ENCODE results near the gene MYO18B.

The MYO18B gene

DNA sequence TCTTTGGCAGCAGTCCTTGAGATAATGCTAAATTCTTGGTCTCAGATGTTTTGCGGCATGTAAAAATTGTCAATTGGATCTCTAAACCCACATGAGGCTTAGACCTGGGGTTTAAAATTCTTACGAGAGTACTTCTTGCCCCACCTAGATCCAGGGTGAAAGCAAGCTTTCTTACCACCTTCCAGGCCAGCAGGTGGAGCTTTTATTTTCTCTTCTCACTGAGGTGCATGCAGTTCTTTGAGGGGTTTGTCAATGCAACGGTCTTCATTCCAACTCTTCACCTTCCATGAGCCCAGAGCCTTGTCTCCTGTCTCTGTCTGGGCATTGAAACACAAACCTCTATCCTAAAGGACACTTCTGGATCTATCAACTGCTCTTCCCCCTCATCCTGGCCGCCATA, 154.1 kb downstream of the MYO18B start:
- DNase-seq (ENCODE audit: low read depth in 3 of 3, low spot score in 1 of 3) = no peak

DNA sequence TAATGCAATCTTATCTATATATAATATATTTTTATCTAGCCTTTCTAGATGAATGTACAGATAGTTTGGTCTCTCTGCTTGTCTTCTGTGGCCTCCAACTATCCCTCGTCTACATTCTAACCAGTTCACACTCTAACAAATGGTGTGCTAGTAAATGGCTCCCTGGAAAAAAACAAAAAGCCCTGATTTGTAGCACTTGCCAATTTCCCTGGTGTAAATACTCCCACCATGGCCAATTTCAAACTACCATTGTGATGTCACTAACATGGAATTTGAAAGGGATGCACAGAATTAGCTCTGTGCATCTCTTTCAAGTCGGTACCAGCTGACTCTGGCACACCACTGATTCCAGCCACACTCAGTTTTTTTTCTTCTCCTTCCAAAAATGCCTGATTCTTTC, 154.6 kb downstream of the MYO18B start:
- no peak for DNase-seq (ENCODE audit: low read depth in 3 of 3, low spot score in 1 of 3)

DNA sequence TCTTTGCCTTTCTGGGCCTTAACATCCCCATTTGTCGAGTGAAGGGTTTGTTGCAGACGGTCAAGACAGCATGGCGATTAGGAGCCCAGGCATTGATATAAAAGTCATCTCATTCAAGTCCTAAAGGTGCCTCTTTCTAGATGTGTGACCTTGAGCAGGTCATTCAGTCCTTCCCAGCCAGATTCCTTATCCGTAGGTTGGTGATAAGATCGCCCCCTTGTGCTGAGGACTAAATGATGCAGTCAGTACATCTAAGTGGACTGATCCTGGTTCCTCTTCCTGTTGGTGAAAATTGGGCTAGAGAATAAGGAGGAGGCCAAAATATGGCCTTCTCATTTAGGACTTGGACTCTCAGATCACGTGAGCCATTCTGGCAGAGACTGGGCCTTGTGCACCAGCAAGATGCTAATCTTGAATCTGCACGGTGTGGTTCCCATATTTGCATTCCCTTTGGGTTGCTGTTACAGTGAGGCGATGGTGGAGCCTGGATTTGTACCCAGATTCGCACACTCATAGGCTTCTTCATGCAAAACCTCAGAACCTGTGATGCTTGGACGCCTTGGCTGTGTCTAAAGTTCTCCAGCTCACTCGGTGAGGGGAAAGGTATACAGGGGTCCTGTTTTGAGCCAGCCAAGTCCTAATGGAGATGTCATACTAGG, 156.8 kb downstream of the MYO18B start:
- DNase-seq (ENCODE audit: low read depth in 3 of 3, low spot score in 1 of 3) = no peak

DNA sequence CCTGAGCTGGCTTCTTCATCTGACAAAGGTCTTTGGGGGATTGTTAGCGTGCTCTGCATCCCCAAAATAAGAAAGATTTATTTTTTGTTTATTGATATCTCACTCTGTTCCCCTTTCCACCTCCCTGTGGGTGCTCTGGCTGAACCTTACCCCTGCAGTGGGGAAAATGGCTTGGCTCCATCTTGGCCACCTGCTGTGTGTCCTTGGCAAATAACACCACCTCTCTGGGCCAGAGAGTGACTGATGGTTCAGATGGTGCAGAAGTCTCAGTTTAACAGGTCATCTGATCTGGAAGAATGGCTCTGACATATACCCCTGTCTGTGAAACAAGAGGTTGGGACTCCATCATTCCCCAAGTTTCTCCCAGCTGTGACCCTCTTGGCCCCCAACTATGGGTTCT, 157.6 kb downstream of the MYO18B start:
- no peak for DNase-seq (ENCODE audit: low read depth in 3 of 3, low spot score in 1 of 3)

DNA sequence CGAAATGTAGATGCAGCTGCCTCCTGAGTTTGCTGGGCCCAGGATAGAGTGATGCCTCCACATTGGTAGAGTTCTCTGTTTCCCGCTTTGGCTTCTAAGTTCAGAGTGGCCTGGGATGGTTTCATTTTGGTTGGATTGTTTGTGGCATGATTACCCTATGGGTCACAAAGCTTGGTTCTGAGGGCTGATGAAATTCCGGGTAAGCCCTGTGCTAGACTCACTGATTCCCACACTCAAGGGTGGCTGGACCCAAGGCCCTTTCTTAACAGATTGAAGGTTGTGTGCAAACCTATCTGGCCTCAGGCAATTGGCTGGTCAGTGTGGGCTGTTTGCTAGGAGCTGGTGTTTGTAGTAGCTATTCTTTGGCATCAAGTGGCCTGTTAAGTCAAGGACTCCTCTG, 158.4 kb downstream of the MYO18B start:
- no peak for DNase-seq (ENCODE audit: low read depth in 3 of 3, low spot score in 1 of 3)

DNA sequence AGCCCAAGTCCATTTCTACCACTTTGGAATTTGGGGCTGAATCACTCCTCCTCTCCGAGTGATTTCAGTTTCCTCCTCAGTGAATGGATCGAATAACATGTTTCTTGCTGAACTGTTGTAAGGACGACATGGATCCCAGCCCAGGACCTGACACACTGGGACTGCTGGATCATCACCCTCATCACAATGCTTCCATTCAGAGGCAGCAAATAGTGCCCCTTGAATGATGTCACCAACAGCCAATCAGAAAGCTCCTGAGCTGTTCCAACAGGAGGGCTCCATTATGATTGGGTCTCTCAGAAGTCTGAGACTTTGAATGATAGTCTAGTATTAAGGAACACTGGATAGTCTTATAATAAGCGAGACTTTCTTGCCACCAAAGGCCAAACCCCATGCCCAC, 158.9 kb downstream of the MYO18B start:
- no peak for DNase-seq (ENCODE audit: low read depth in 3 of 3, low spot score in 1 of 3)

DNA sequence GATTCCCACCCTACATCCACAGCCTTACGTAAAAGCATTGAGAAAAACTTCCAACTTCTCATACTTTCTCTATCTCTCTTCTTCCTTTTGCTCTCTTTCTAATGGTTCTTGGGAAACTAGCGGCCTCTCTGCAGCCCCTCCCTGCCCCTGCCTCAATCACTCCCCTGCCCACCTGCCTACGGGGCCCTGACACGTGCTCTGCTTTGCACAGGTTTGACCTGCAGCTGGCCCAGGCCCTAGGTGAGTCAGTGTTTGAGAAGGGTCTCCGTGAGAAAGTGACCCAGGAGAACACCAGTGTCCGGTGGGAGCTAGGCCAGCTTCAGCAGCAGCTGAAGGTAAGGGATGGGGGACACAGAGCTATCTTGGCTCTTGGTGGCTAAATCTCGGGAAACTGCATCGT, 160.4 kb downstream of the MYO18B start:
- DNase-seq (ENCODE audit: low read depth in 3 of 3, low spot score in 1 of 3) = no peak

DNA sequence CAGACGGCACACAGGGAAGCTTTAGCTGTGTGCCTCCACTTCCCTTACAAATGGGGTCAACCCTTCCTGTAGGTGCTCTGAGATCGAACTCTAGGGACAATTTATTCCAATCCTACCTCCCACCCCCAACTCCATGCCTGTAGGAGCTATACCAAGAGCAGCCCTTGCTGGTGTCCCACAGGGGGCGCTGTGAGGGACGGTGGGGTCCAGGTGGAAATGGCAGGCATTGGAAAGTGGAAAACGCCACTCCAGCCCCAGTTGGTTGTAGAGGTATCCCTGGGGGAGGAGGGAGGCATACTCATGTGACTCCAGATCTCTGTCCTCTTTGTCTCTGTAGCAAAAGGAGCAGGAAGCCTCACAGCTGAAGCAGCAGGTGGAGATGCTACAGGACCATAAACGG, 161.3 kb downstream of the MYO18B start:
- DNase-seq (ENCODE audit: low read depth in 3 of 3, low spot score in 1 of 3) = no peak

DNA sequence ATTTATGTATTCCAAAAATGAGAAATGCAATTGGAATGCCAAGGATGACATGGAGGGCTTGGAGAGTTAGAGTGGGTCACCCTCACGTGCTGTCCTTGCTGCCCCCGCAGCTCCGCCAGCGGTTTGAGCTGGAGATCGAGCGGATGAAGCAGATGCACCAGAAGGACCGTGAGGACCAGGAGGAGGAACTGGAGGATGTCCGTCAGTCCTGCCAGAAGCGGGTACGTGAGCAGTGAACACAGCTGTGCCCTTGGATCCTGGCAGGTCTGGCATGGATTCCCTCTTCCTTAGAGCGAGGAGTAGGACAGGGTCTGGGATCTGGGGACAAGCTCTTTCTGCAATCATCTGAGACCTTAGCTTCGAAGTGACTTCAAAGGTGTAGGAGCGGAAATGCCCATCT, 166.2 kb downstream of the MYO18B start:
- DNase-seq (ENCODE audit: low read depth in 3 of 3, low spot score in 1 of 3) = no peak

DNA sequence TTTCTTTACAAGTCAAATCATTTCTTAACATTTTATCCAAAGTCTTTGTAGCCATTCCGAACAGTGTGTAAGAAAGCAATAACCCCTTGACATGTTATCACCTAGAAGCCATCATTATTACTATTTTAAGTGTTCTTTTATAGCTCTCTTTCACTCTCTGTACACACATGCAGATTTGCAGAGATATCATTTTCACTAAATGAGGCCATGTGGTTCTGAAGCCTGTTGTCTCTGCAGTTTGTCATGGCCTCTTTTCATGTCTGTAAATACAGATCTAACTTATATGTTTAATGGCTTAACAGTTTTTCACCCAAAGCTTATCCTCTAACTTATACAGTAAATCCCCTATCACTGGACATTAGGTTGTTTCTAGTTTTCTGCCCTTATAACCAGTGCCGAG, 166.8 kb downstream of the MYO18B start:
- DNase-seq (ENCODE audit: low read depth in 3 of 3, low spot score in 1 of 3) = no peak

DNA sequence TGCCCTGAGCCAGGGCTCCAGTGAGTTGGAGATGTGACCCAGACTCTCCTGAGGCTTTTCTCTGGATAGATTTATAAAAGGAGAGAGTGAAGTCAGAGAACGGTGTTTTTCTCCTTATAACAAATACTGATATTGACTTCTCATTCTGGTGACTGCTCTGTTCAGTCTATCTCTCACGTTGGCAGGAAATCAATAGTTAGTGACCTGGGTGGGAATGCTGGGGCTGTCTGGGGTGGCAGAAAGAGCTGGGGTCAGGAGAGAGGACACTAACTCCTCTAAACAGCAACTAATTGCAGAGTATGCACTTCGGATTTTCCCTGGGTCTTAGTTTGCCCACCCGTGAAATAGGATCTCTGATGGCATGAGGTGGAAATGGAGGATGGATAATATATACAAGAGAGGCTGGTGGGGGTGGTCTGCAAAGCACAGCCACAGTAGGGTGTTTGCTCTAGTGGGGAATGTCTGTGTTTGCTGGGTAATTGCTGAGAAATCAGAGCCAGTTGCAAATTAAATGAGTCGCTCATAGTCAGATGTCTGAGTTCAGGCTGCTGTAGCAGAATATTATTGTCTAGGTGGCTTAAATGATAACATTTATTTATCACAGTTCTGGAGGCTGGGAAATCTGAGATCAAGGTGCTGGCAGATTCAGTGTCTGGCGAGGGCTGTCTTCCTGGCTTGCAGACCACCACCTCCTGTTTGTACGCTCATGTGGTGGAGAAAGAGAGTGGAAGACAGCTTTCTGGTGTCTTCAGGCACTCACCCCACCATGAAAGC, 167.8 kb downstream of the MYO18B start:
- DNase-seq (ENCODE audit: low read depth in 3 of 3, low spot score in 1 of 3) = no peak

DNA sequence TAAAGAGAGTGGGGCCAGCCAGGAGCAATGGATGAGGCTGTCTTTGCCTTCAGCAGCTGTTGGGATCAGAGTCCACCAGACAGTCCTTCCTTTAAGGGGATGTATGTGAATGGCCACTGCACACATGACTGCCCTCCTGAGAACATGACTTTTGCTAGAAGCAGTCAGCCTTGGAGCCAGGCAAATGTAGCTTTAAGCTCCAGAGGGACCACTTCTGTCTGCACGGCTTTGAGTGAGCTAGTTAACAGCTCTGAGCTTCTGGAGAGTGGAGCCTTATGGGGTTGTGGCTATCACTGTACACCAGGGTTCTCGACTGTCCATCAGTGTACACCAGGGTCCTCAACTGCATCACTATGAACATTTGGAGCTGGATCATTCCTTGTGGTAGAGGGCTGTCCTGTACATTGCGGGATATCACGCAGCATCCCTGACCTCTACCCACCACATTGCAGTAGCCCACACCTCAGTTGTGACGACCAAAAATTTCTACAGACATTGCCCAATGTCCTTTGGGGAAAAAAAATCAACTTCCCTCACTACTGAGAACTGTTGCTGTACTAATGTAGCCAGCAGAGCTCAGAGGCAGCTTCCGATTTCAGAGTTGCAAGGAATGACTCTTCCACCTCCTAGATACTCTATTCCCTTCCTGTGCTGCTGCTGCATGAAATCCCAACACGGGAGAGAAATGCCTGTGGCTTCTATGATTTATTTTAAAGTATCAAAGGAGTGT, 169.4 kb downstream of the MYO18B start:
- DNase-seq (ENCODE audit: low read depth in 3 of 3, low spot score in 1 of 3) = no peak

DNA sequence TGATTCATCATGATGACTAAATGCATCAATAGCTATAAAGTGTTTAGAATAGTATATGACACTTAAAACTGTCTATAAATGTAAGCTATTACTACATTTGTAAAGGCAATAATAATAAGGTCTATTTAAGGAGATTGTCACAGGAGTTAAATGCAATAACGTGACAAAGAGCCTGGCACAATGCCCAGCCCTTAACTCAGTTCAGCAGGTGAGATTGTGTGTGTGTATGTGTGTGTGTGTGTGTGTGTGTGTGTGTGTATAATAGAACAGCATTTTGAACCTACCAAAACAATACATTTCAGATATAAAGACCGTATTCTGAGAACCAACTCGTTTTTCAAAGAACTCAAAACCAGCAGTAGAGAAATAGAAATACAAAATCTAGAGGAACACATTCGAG, 177.5 kb downstream of the MYO18B start:
- DNase-seq (ENCODE audit: low read depth in 3 of 3, low spot score in 1 of 3) = no peak

DNA sequence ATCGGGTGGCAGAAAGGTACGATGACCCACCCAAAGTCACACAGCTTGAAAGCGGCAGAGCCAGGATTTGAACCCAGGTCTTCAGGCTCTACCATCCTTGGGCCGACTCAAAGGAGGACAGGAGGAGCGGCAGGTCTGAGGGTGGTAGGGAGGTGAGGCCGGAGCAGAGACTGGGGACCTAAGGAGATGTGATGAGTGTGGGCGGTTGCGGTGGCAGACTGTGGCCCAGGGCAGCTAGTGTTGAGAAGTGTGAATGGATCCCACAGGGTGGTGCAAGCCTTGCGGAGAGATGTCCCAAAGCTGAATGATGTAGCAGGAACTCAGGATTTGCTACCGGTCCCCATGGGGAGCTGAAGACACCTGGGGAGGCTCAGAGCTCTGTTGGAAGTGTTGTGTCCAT, 180.2 kb downstream of the MYO18B start:
- no peak for DNase-seq (ENCODE audit: low read depth in 3 of 3, low spot score in 1 of 3)

DNA sequence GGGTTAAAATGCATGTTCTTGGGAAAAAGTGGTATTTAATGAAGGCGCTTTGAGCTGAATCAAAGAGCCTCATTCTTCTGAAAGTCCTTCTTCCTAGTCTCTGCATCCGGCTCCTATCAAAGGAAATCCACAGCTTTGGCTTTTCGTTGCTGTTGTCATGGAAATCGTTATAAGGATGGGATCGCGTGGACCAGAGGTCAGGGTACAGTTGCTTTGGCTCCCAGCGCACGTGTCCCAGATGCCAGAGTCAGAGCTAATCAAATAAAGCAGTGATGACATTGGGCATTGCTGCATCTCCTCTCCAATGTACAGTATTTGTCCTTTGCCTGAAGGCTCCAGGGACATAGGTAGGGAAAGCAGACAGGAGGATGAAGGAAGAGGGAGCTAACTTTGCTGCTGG, 181.9 kb downstream of the MYO18B start:
- DNase-seq (ENCODE audit: low read depth in 3 of 3, low spot score in 1 of 3) = no peak

DNA sequence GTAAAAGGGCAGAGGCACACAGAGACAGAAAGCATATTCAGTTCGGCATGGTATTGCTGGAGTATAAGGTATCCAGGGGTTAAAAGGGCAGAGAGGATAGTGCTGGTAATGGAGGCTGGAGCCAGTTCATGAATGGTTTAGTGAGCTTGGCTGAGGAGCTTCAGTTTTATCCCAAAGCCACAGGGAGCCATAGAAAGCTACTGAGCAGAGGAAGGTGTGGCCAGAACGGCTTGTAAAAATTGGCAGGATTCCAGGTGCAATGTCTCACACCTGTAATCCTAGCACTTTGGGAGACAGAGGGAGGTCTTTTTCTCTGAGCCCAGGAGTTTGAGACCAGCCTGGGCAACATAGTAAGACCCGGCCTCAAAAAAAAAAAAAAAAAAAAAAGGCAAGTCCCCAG, 186.1 kb downstream of the MYO18B start:
- DNase-seq (ENCODE audit: low read depth in 3 of 3, low spot score in 1 of 3) = no peak

DNA sequence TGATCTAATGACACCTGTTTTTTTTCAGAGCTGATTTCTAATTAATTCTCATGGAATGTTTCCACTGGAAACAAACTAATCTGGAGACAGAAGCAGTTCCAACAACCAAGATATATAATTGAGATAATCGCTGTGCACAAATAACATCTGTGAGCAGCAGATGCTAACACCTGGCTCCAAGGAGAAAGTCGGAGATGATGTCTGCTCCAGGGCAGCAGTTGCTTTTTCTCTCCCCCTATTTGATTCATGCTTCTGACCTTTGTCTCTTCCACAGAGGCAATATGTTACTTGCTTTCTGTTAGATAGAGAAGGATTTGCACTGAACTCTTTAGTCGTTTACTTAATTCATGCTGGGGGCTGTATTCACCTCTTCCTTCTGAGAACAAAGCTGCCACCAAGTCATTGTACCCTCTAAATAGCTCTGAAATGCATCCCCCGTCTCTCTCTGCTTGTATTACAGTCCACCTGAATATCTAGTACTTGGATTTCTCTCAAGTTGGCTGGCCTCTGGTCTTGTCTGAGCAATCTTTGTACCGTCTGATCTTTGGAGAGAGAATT, 187.4 kb downstream of the MYO18B start:
- no peak for DNase-seq (ENCODE audit: low read depth in 3 of 3, low spot score in 1 of 3)

DNA sequence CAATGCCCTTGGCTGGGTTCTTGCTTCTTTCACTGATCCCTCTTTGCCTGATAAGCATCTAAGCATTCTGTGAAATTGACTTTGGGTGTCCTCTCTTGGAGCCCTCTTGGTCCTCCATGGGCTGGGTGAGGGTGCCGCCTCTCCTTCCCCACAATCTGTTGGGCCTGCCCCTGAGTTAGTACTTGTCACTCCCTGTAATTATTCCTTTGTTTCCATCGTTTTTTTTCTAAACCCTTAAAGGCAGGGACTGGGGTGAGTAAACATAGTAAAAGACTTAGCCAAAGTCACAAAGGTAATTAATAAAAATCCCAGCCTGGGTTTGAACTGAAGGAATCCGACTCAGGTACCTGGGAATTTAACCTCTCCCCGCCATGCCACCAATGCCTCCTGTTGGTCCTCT, 188.1 kb downstream of the MYO18B start:
- no peak for DNase-seq (ENCODE audit: low read depth in 3 of 3, low spot score in 1 of 3)

DNA sequence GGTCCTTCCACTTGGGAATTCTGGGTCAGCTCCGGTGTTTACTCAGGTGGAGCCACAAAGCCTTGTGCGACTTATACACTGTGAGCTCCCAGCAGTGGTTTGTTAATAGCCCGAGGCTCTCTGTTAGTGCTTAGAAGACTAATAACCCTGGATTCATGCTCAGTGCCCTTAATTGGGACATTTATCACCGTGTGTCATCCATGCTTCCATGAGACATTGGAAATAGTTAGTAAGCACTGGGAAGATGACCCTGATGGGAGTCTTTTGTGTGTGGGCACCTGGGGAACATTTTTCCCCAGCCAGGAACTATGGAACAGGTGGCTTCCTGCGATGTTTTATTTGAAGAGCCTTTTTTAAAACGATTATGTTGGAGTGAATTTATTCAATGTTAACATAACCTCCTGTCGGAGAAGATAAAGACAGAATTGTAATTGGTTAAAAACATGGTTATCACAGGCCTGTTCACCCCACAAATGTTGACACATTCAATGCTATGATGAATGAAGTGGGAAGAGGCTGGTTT, 188.9 kb downstream of the MYO18B start:
- no peak for DNase-seq (ENCODE audit: low read depth in 3 of 3, low spot score in 1 of 3)

DNA sequence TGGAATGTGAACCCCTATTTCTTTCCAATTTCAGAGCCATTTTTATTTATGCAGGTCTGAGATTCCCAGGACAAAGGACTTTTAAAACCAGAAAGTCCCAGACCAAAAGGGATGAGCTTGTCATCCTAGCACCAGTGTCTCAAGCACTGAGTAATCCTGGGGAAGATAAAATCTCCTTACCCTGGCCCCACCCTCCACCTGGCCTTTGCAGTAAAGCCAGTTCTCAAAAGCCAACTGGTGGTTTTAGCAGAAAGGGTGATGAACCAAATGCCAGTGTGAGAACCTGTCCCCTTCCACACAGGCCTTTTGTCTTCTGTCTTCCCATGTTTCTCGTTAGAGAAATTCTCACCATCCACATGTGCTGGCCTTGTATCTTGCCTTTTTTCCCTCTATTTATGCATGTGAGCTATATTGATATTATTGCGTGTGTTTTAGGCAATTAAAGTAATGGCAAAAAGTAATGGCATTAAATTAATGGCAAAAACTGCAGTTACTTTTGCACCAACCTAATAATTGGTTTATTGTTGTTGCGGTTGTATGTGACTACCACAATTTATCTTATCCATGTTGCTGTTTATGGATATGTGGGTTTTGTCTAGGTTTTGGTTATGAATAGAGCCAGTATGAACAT, 191.3 kb downstream of the MYO18B start:
- DNase-seq (ENCODE audit: low read depth in 3 of 3, low spot score in 1 of 3) = no peak

All from stimulated activated CD4-positive, alpha-beta T cell treated with anti-CD3 and anti-CD28 coated beads, TNF-alpha, amount 100 ng/mL, for 1 hour (primary cell).